Stimulated activated naive B cell treated with anti-CD40 and anti-IgM and Interleukin-4, amounts not matched to agents 10 μg/mL and 1 μg/mL and 100 μg/mL, for 72 hours (primary cell): ENCODE data around the gene WDR54.
"Not testable (repeated sequence)": the region's sequence is repeated elsewhere in the genome, so short reads cannot be mapped to it uniquely, and the experiment has no call there.

Experiments used
- ATAC-seq, 2 donors: fragments of 150-1000 bp; cut with Tn5 transposase; replicated peaks; 2 replicates each; pipeline ENCODE4 v1.10.0; 2021; ENCODE audit warnings: moderate library complexity in 1 of 2
- DNase-seq: peaks from one replicate; pipeline ENCODE4 v3.0.0; 2021
- H3K27ac Mint-ChIP-seq: one replicate; pipeline ENCODE4 v1.8.0; 2022; ENCODE audit warnings: mild to moderate bottlenecking, mixed read lengths
- H3K27me3 Mint-ChIP-seq, 2 donors: one replicate each; pipeline ENCODE4 v1.8.0; 2022; ENCODE audit warnings: mixed read lengths in 2 of 2
- H3K36me3 Mint-ChIP-seq, 2 donors: one replicate each; pipeline ENCODE4 v1.8.0; 2022; ENCODE audit warnings: mixed read lengths in 2 of 2, mild to moderate bottlenecking in 1 of 2
- H3K4me1 Mint-ChIP-seq, 2 donors: one replicate each; pipeline ENCODE4 v1.8.0; 2022; ENCODE audit warnings: mixed read lengths in 2 of 2, mild to moderate bottlenecking in 1 of 2
- H3K4me3 Mint-ChIP-seq, 2 donors: one replicate each; pipeline ENCODE4 v1.8.0; 2022; ENCODE audit warnings: mild to moderate bottlenecking in 2 of 2, mixed read lengths in 2 of 2, moderate library complexity in 1 of 2
- H3K9me3 Mint-ChIP-seq, 2 donors: one replicate each; pipeline ENCODE4 v1.8.0; 2022; ENCODE audit warnings: mixed read lengths in 2 of 2, mild to moderate bottlenecking in 1 of 2

WDR54 gene

GRCh38 chr2:74460187-74460586 lies 38.7 kb downstream of the WDR54 start:
- not testable (repeated sequence) for H3K9me3 Mint-ChIP-seq, H3K27me3 Mint-ChIP-seq, DNase-seq, ATAC-seq
- H3K36me3 Mint-ChIP-seq = peaks cover 23 to 52% of the 10 kb centered on the region in 2 donors
- peaks cover 39 to 71% of the 10 kb centered on the region in 2 donors for H3K4me1 Mint-ChIP-seq
- peak overlapping the region; percentile 39 for H3K27ac Mint-ChIP-seq
- H3K4me3 Mint-ChIP-seq = peak overlapping the region; percentile 84 to 94

- H3K4me1 Mint-ChIP-seq = peaks cover 28 to 59% of the 10 kb centered on the region in 2 donors
- H3K4me3 Mint-ChIP-seq = no peak overlapping the region
- no peak for DNase-seq
Observed at GRCh38 chr2:74461187-74462053, 39.9 kb downstream of the WDR54 start.

DNA sequence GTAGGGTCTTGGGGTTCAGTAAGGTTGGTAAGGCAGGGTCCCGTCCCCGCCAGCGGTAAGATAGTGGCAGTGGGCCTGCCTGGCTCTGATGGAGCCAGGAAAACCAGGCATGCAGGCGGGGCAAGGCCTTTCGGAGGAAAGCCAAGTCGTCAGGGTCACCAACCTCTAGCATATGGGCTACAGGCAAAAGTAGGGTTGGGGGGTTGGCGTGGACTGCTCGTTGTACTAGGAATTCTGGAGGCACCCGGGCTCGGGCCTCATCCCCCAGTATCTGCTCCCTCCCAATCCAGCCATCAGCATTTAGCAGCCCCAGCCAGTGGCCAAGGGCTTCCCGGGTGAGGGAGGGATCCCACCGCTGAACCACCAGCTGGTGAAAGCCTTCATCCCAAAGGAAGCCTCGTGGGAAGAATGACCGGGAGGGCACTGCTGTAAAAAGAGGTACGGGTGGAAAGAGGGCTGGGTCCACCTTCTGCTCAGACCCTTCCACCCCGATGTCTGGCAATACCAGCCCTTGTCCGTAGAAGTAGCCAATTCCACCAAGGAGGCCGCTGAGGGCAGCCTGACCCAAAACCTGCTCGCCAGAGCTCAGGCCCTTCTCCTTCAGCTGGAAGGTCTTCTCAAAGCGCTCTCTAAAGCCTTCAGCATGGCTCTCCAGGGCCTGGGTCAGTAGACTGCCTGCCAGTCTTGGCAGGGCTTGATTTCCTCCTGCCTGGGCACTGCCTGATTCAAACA lies 40.7 kb downstream of the WDR54 start:
- Mint-ChIP-seq H3K27ac (peak overlapping the region; percentile 73), H3K9me3 (no peaks in the 10 kb centered on the region), H3K4me3 (no peak overlapping the region), H3K27me3 (no peaks in the 10 kb centered on the region), H3K4me1 (peaks cover 23 to 51% of the 10 kb centered on the region in 2 donors), H3K36me3 (peaks cover 17 to 33% of the 10 kb centered on the region in 2 donors)
- no peak for DNase-seq
- no peak for ATAC-seq

More at GRCh38 chr2:74461187-74462053, 39.9 kb downstream of the WDR54 start:
- Mint-ChIP-seq H3K27ac (peak overlapping the region; percentile 73), H3K36me3 (peaks cover 18 to 41% of the 10 kb centered on the region in 2 donors), H3K9me3 (no peaks in the 10 kb centered on the region), H3K27me3 (no peaks in the 10 kb centered on the region)
- no peak for ATAC-seq

DNA sequence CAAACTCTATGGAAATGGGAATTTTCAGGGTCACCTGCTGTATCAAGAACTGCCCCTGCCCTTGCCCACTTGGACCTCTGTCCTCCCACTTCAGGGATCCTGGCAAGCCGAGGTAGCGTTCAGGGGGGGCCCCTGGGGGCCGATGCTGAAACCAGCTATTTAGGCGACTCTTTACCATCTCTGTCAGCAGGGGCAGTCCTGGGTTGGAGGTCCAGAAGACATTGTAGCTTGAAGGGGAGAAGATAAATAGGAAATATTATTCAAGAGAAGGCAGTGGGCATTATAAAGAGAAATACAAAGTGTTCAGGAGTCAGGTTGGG lies 41.2 kb downstream of the WDR54 start:
- Mint-ChIP-seq H3K27ac (peak overlapping the region; percentile 60), H3K4me1 (peaks cover 22 to 49% of the 10 kb centered on the region in 2 donors), H3K4me3 (no peak overlapping the region), H3K27me3 (no peaks in the 10 kb centered on the region), H3K9me3 (no peaks in the 10 kb centered on the region), H3K36me3 (peaks cover 16 to 32% of the 10 kb centered on the region in 2 donors)
- ATAC-seq (no peak), DNase-seq (no peak)

DNA sequence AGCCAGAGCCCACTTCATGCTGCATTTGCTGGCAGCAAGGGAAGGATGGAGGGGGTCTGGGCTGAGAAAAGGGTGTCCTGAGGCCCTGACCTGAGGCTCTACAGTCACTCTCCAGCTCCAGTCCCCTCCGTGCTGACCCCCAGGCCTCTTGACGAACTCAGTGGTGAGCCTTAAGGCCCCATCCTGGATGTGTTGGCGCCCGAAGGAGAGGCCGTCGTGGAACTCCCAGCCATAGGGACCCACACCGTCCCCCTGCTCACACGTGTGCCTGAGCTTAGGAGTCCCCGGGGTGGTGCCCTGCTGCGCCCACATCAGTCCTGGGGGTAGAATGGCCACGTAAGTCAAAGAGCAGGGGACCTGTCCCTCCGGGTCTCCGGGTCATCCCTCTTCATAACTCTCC lies 42.9 kb downstream of the WDR54 start:
- H3K9me3 Mint-ChIP-seq = no peaks in the 10 kb centered on the region
- no peaks in the 10 kb centered on the region for H3K27me3 Mint-ChIP-seq
- ATAC-seq = peak in 1 of 2 donors; percentile 6
- no peak for DNase-seq
- peaks cover 16 to 32% of the 10 kb centered on the region in 2 donors for H3K36me3 Mint-ChIP-seq
- peaks cover 16 to 41% of the 10 kb centered on the region in 2 donors for H3K4me1 Mint-ChIP-seq
- peak overlapping the region; percentile 90 for H3K27ac Mint-ChIP-seq
- peak overlapping the region; percentile 95 to 100 for H3K4me3 Mint-ChIP-seq

- ATAC-seq, H3K27me3 Mint-ChIP-seq, H3K9me3 Mint-ChIP-seq, DNase-seq: not testable (repeated sequence)
- Mint-ChIP-seq H3K27ac (peak overlapping the region; percentile 91), H3K4me1 (peaks cover 13 to 39% of the 10 kb centered on the region in 2 donors), H3K36me3 (peaks cover 24 to 36% of the 10 kb centered on the region in 2 donors), H3K4me3 (peak overlapping the region in 1 of 2 donors; percentile 39)
Observed at GRCh38 chr2:74470742-74471141, 49.2 kb downstream of the WDR54 start.

- peak; percentile 0 to 3 for ATAC-seq
- Mint-ChIP-seq H3K9me3 (no peaks in the 10 kb centered on the region), H3K4me3 (peak overlapping the region; percentile 97 to 98), H3K4me1 (peaks cover 13 to 39% of the 10 kb centered on the region in 2 donors), H3K36me3 (peaks cover 24 to 37% of the 10 kb centered on the region in 2 donors), H3K27me3 (no peaks in the 10 kb centered on the region), H3K27ac (peak overlapping the region; percentile 99)
- DNase-seq = no peak
Observed at GRCh38 chr2:74471332-74472065, 50.0 kb downstream of the WDR54 start.

- peak within 1 kb of the TSS; percentile 97 to 98 for H3K4me3 Mint-ChIP-seq
- peak within 1 kb of the TSS; percentile 99 for H3K27ac Mint-ChIP-seq
- DNase-seq (peak; percentile 92), ATAC-seq (peak; percentile 95 to 97)
- H3K4me1 Mint-ChIP-seq = peaks cover 13 to 40% of the 10 kb centered on the region in 2 donors
- no peaks in the 10 kb centered on the region for H3K9me3 Mint-ChIP-seq
- no peaks in the 10 kb centered on the region for H3K27me3 Mint-ChIP-seq
- peaks cover 24 to 38% of the 10 kb centered on the region in 2 donors for H3K36me3 Mint-ChIP-seq
Observed at GRCh38 chr2:74472086-74472944, 50.8 kb downstream of the WDR54 start, which contains the start of gene MRPL53. MRPL53 (minus strand) TSS chr2:74472680; CDS start chr2:74472660, 20 bp downstream.

GRCh38 chr2:74472945-74473258 lies 51.4 kb downstream of the WDR54 start:
- Mint-ChIP-seq H3K4me1 (peaks cover 16 to 44% of the 10 kb centered on the region in 2 donors), H3K27me3 (no peaks in the 10 kb centered on the region), H3K27ac (peak overlapping the region; percentile 99), H3K9me3 (no peaks in the 10 kb centered on the region), H3K4me3 (peak overlapping the region; percentile 97 to 98), H3K36me3 (peaks cover 29 to 42% of the 10 kb centered on the region in 2 donors)
- ATAC-seq = no peak
- no peak for DNase-seq

GRCh38 chr2:74474481-74474880 lies 53.0 kb downstream of the WDR54 start:
- H3K9me3 Mint-ChIP-seq = no peaks in the 10 kb centered on the region

GRCh38 chr2:74474899-74475298 lies 53.4 kb downstream of the WDR54 start:
- Mint-ChIP-seq H3K9me3 (no peaks in the 10 kb centered on the region), H3K4me1 (peaks cover 14 to 42% of the 10 kb centered on the region in 2 donors), H3K27ac (peak overlapping the region; percentile 15), H3K36me3 (peaks cover 32 to 45% of the 10 kb centered on the region in 2 donors), H3K4me3 (no peak overlapping the region), H3K27me3 (no peaks in the 10 kb centered on the region)
- DNase-seq (no peak), ATAC-seq (no peak)

More at GRCh38 chr2:74474481-74474880, 53.0 kb downstream of the WDR54 start:
- no peaks in the 10 kb centered on the region for H3K27me3 Mint-ChIP-seq
- H3K36me3 Mint-ChIP-seq = peaks cover 32 to 47% of the 10 kb centered on the region in 2 donors
- H3K4me3 Mint-ChIP-seq = peak overlapping the region in 1 of 2 donors; percentile 19
- peaks cover 16 to 44% of the 10 kb centered on the region in 2 donors for H3K4me1 Mint-ChIP-seq
- ATAC-seq (no peak), DNase-seq (no peak)
- H3K27ac Mint-ChIP-seq = no peak overlapping the region
